Testis (tissue), 2 donors: ENCODE measurements around the gene MST1R.

Source experiments
- POLR2A ChIP-seq: fragments of 450-650 bp; IDR thresholded peaks from one replicate; pipeline ENCODE4 v1.6.1; 2017; ENCODE audit warnings: antibody characterized with exemption, mild to moderate bottlenecking, moderate library complexity
- TF ChIP-seq, protein P1 (sequence below), 3 experiments: fragments of 450-650 bp in 2 of 3; fragments of 200-600 bp in 1 of 3; sonication (generic) in 1 of 3; IDR thresholded peaks; one replicate each; pipeline ENCODE4 v1.5.1; 2016 to 2019; ENCODE audit warnings: antibody characterized with exemption in 3 of 3, mild to moderate bottlenecking in 2 of 3, moderate library complexity in 1 of 3

DNA sequence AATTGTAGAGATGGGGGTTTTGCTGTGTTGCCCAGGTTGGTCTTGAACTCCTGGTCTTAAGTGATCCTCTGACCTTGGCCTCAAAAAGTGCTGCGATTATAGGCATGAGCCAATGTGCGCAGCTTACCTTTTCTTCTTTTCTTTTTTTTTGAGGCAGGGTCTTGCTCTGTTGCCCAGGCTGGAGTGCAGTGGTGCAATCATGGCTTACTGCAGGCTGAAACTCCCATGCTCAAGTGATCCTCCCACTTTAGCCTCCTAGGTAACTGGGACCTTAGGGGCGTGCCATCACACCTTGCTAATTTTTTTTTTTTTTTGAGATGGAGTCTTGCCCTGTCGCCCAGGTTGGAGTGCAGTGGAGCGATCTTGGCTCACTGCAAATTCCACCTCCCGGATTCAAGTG lies 49.3 kb upstream of the MST1R start:
- TF ChIP-seq, protein P1, sequence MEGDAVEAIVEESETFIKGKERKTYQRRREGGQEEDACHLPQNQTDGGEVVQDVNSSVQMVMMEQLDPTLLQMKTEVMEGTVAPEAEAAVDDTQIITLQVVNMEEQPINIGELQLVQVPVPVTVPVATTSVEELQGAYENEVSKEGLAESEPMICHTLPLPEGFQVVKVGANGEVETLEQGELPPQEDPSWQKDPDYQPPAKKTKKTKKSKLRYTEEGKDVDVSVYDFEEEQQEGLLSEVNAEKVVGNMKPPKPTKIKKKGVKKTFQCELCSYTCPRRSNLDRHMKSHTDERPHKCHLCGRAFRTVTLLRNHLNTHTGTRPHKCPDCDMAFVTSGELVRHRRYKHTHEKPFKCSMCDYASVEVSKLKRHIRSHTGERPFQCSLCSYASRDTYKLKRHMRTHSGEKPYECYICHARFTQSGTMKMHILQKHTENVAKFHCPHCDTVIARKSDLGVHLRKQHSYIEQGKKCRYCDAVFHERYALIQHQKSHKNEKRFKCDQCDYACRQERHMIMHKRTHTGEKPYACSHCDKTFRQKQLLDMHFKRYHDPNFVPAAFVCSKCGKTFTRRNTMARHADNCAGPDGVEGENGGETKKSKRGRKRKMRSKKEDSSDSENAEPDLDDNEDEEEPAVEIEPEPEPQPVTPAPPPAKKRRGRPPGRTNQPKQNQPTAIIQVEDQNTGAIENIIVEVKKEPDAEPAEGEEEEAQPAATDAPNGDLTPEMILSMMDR (IDR thresholded peaks at IDR 0.05), result no peak
- no peak for TF ChIP-seq POLR2A
